ENCODE data around the gene TRABD2B. TPM values are rescaled to one million over a fixed set of nuclear protein-coding genes. Genes with fewer than 3 reads are reported as not detected.

The TRABD2B gene
- polyA plus RNA-seq, 1 of the 3 experiments (the other 2 are of a cell fraction): 0.03 TPM

- WGBS (ENCODE audit: low lambda C conversion rate): 55% methylated on average over 11 of the region's 12 CpGs
- no peaks in the 10 kb centered on the region for H4K20me1 ChIP-seq (ENCODE audit: insufficient read depth)
- no peaks in the 10 kb centered on the region for H3K79me2 ChIP-seq (ENCODE audit: insufficient read depth)
- peaks cover 0 to 10% of the 10 kb centered on the region in 2 experiments; a peak in 1 of 4 replicates for H3K4me1 ChIP-seq (ENCODE audit: control insufficient read depth in 1 of 2, insufficient read depth in 2 of 2, low read depth in 1 of 2, low read length in 1 of 2)
- H3K27me3 ChIP-seq (ENCODE audit: insufficient read depth): no peaks in the 10 kb centered on the region
- H3K36me3 ChIP-seq (replicated peaks in 1 of 2; ENCODE audit: control insufficient read depth in 1 of 2, insufficient read depth in 2 of 2, low read length in 1 of 2): no peaks in the 10 kb centered on the region
- CTCF ChIA-PET: no interaction called here
- no peak overlapping the region for H2AFZ ChIP-seq (ENCODE audit: low read depth)
- TF ChIP-seq SIN3A (IDR thresholded peaks at IDR 0.05; ENCODE audit: borderline replicate concordance, low read depth, low read length): no peak
- H3K9me2 ChIP-seq: no peaks in the 10 kb centered on the region
- no peak overlapping the region for H3K4me3 ChIP-seq (ENCODE audit: low read depth in 2 of 2, low read length in 1 of 2)
- DNase-seq: no peak
- H3F3A ChIP-seq (replicated peaks; ENCODE audit: insufficient read depth): no peaks in the 10 kb centered on the region
- no peak overlapping the region for H3K4me2 ChIP-seq
- no peak overlapping the region for H3K27ac ChIP-seq (ENCODE audit: low read depth in 2 of 2, low read length in 1 of 2)
- POLR2A ChIA-PET: no interaction called here
- no peaks in the 10 kb centered on the region for H3K9me3 ChIP-seq
- H3K9ac ChIP-seq: no peak overlapping the region
These were observed 182.4 kb downstream of the TRABD2B start for GRCh38 chr1:47814612-47815395.

- WGBS (ENCODE audit: low lambda C conversion rate): 53% methylated on average over 5 of the region's 5 CpGs
- H3K4me2 ChIP-seq: no peak overlapping the region
- H3K36me3 ChIP-seq (replicated peaks in 1 of 2; ENCODE audit: control insufficient read depth in 1 of 2, insufficient read depth in 2 of 2, low read length in 1 of 2): no peaks in the 10 kb centered on the region
- H3K27ac ChIP-seq (ENCODE audit: low read depth in 2 of 2, low read length in 1 of 2): no peak overlapping the region
- H3K9ac ChIP-seq: no peak overlapping the region
- no peak overlapping the region for H2AFZ ChIP-seq (ENCODE audit: low read depth)
- no peaks in the 10 kb centered on the region for H3K9me2 ChIP-seq
- DNase-seq: no peak
- no peaks in the 10 kb centered on the region for H3K27me3 ChIP-seq (ENCODE audit: insufficient read depth)
- H3K4me1 ChIP-seq (ENCODE audit: control insufficient read depth in 1 of 2, insufficient read depth in 2 of 2, low read depth in 1 of 2, low read length in 1 of 2): peaks cover 0 to 5% of the 10 kb centered on the region in 2 experiments; a peak in 1 of 4 replicates
- ChIA-PET CTCF (no interaction called here), POLR2A (no interaction called here)
- no peak overlapping the region for H3K4me3 ChIP-seq (ENCODE audit: low read depth in 2 of 2, low read length in 1 of 2)
- H3K79me2 ChIP-seq (ENCODE audit: insufficient read depth): no peaks in the 10 kb centered on the region
- H3F3A ChIP-seq (replicated peaks; ENCODE audit: insufficient read depth): no peaks in the 10 kb centered on the region
- TF ChIP-seq RCOR1 (IDR thresholded peaks at IDR 0.05; ENCODE audit: low read length): no peak
- TF ChIP-seq SIN3A (IDR thresholded peaks at IDR 0.05; ENCODE audit: borderline replicate concordance, low read depth, low read length): no peak
- H3K9me3 ChIP-seq: no peaks in the 10 kb centered on the region
- no peaks in the 10 kb centered on the region for H4K20me1 ChIP-seq (ENCODE audit: insufficient read depth)
These were observed 183.2 kb downstream of the TRABD2B start for GRCh38 chr1:47813970-47814369.

- TF ChIP-seq CHD2 (IDR thresholded peaks at IDR 0.05; ENCODE audit: low read length, partially characterized antibody) (no peak), GABPA (IDR thresholded peaks at IDR 0.05; ENCODE audit: low read depth) (no peak), TCF12 (IDR thresholded peaks at IDR 0.05) (no peak), TAF1 (IDR thresholded peaks at IDR 0.05; ENCODE audit: borderline replicate concordance, low read depth, low read length) (no peak), GATA2 (CRISPR knock-in tag; IDR thresholded peaks at IDR 0.05) (no peak), NRF1 (IDR thresholded peaks at IDR 0.05; ENCODE audit: low read depth, low read length) (no peak), POLR2AphosphoS5 (IDR thresholded peaks at IDR 0.05; ENCODE audit: low read depth, low read length) (no peak), USF1 (IDR thresholded peaks at IDR 0.05; ENCODE audit: borderline replicate concordance, low read depth) (no peak), ELF1 (IDR thresholded peaks at IDR 0.05) (no peak), YY1 (IDR thresholded peaks at IDR 0.05; ENCODE audit: low read depth) (no peak), FOXJ3 (CRISPR knock-in tag; IDR thresholded peaks at IDR 0.05) (no peak)
- TF ChIP-seq, protein P1, sequence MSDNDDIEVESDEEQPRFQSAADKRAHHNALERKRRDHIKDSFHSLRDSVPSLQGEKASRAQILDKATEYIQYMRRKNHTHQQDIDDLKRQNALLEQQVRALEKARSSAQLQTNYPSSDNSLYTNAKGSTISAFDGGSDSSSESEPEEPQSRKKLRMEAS (IDR thresholded peaks at IDR 0.05; ENCODE audit: low read depth): no peak
- H3K27me3 ChIP-seq (ENCODE audit: insufficient read depth): no peaks in the 10 kb centered on the region
- CTCF ChIA-PET: interaction anchor here (0.8 to 1.2 kb wide), 2 partner anchors 43 to 184 kb away, joined by 3 read pairs; partner anchors contain the start of gene TRABD2B
- no peaks in the 10 kb centered on the region for H3K79me2 ChIP-seq (ENCODE audit: insufficient read depth)
- no peaks in the 10 kb centered on the region; a peak in 1 of 4 replicates for H3K4me1 ChIP-seq (ENCODE audit: control insufficient read depth in 1 of 2, insufficient read depth in 2 of 2, low read depth in 1 of 2, low read length in 1 of 2)
- H3K9me2 ChIP-seq: no peaks in the 10 kb centered on the region
- no peak overlapping the region for H3K27ac ChIP-seq (ENCODE audit: low read depth in 2 of 2, low read length in 1 of 2)
- no peak overlapping the region for H3K4me3 ChIP-seq (ENCODE audit: low read depth in 2 of 2, low read length in 1 of 2)
- POLR2A ChIA-PET: no interaction called here
- H3K9ac ChIP-seq: no peak overlapping the region
- no peak for DNase-seq
- H3K4me2 ChIP-seq: no peak overlapping the region
- no peaks in the 10 kb centered on the region for H3F3A ChIP-seq (replicated peaks; ENCODE audit: insufficient read depth)
- no peak overlapping the region for H2AFZ ChIP-seq (ENCODE audit: low read depth)
- H3K9me3 ChIP-seq: no peaks in the 10 kb centered on the region
- H3K36me3 ChIP-seq (replicated peaks in 1 of 2; ENCODE audit: control insufficient read depth in 1 of 2, insufficient read depth in 2 of 2, low read length in 1 of 2): no peaks in the 10 kb centered on the region
- H4K20me1 ChIP-seq (ENCODE audit: insufficient read depth): no peaks in the 10 kb centered on the region
- WGBS (ENCODE audit: low lambda C conversion rate): 67% methylated on average over 6 of the region's 7 CpGs
These were observed 184.2 kb downstream of the TRABD2B start for GRCh38 chr1:47812904-47813514.

Measured in SK-N-SH (cell line).